Panc1 (cell line): ENCODE measurements around the gene FIGNL2. TPM values are rescaled to one million over a fixed set of nuclear protein-coding genes. Genes with fewer than 3 reads are reported as not detected.

Experiments
- ATAC-seq: fragments of 200-7000 bp; cut with Tn5 transposase; 2 replicates; pipeline ENCODE4 v1.9.1; 2020; ENCODE audit warnings: mild to moderate bottlenecking, moderate library complexity
- BruUV-seq: library from RNA; stranded (reverse); fragments of 400-500 nt; replicated peaks from 2 replicates; lab custom pipeline; 2021; lab: Mats Ljungman, UMichigan
- CTCF ChIA-PET: fragments of 300-600 bp; sonication (Branson Sonifier 250); formaldehyde crosslinking; loops from one replicate; lab custom pipeline; 2022; ENCODE audit warnings: antibody characterized with exemption; lab: Charles Lee
- POLR2A ChIA-PET: fragments of 300-600 bp; sonication (Branson Sonifier 250); formaldehyde crosslinking; loops from one replicate; lab custom pipeline; 2022; ENCODE audit warnings: antibody characterized with exemption; lab: Charles Lee
- DNase-seq: peaks from one replicate; pipeline ENCODE4 v3.0.0-alpha.2; 2010; ENCODE audit warnings: low read depth, low spot score
- H3K27ac ChIP-seq: 2 replicates; pipeline ENCODE4 v1.5.1; 2011; ENCODE audit warnings: mild to moderate bottlenecking, low read length, inconsistent platforms
- H3K27me3 ChIP-seq: fragments of 200-500 bp; sonication (Bioruptor generic); 2 replicates; pipeline ENCODE4 v1.6.0; 2014; ENCODE audit warnings: low read length, inconsistent platforms; ENCODE audit not compliant: control insufficient read depth, insufficient read depth
- H3K36me3 ChIP-seq: fragments of 200-500 bp; sonication (Bioruptor generic); 2 replicates; pipeline ENCODE4 v1.5.1; 2014; ENCODE audit warnings: inconsistent platforms, mild to moderate bottlenecking, low read length, moderate library complexity; ENCODE audit not compliant: control insufficient read depth, insufficient read depth
- H3K4me1 ChIP-seq: 2 replicates; pipeline ENCODE4 v1.5.1; 2011; ENCODE audit warnings: inconsistent platforms, mild to moderate bottlenecking, low read length, moderate library complexity; ENCODE audit not compliant: control insufficient read depth, insufficient read depth
- H3K4me3 ChIP-seq, 2 experiments: 2 replicates each; pipeline ENCODE4 v1.5.1; 2011 to 2012; ENCODE audit warnings: low read depth in 2 of 2, low read length in 2 of 2, mild to moderate bottlenecking in 2 of 2, inconsistent platforms in 1 of 2, moderate library complexity in 1 of 2
- H3K9me3 ChIP-seq: fragments of 200-500 bp; sonication (Bioruptor generic); 2 replicates; pipeline ENCODE4 v1.5.1; 2014; ENCODE audit warnings: low read depth, mild to moderate bottlenecking, inconsistent platforms, low read length, moderate library complexity; ENCODE audit not compliant: control insufficient read depth, insufficient read depth
- POLR2AphosphoS5 ChIP-seq: IDR thresholded peaks from 2 replicates; pipeline ENCODE4 v1.6.1; 2012; ENCODE audit warnings: mild to moderate bottlenecking, low read depth, low read length, moderate library complexity
- REST ChIP-seq, 2 experiments: IDR thresholded peaks; 2 replicates each; pipeline ENCODE4 v1.6.1; 2011 to 2012; ENCODE audit warnings: low read depth in 2 of 2, control low read depth in 1 of 2, low read length in 1 of 2, mild to moderate bottlenecking in 1 of 2, moderate library complexity in 1 of 2; ENCODE audit not compliant: insufficient read depth in 1 of 2
- SIN3A ChIP-seq: IDR thresholded peaks from 2 replicates; pipeline ENCODE4 v1.6.1; 2012; ENCODE audit warnings: low read depth, mild to moderate bottlenecking, low read length, moderate library complexity, borderline replicate concordance; ENCODE audit not compliant: insufficient read depth
- TCF7L2 ChIP-seq: IDR thresholded peaks from 2 replicates; pipeline ENCODE4 v1.6.1; 2011; ENCODE audit warnings: mild to moderate bottlenecking, low read depth, low read length, inconsistent platforms
- in situ Hi-C: cut with HindIII; loops from 2 replicates; pipeline ENCODE4 v1.10.0; 2016; ENCODE audit warnings: low sequenced_read_pairs, low pct_unique_long_range_greater_than_20kb
- intact Hi-C: fragments of 100-400 bp; cut with micrococcal nuclease; formaldehyde crosslinking; loops from one replicate; pipeline ENCODE4 v1.10.0; 2022; ENCODE audit not compliant: unreplicated experiment
- total RNA-seq: library from RNA; stranded (reverse); gene quantifications from one replicate; pipeline ENCODE4 v1.2.1, GENCODE V29; 2021; ENCODE audit not compliant: unreplicated experiment
- TF ChIP-seq, protein P1 (sequence below): fragments of 450-650 bp; IDR thresholded peaks from 2 replicates; pipeline ENCODE4 v1.5.1; 2017; ENCODE audit warnings: mild to moderate bottlenecking

The FIGNL2 gene
- total RNA-seq, 1 experiment from 2014 or later: 0.23 TPM

GRCh38 chr12:51792417-51792816 lies 56.1 kb downstream of the FIGNL2 start:
- no TSS peak for BruUV-seq
- no peak overlapping the region for H3K27ac ChIP-seq
- TF ChIP-seq, protein P1, sequence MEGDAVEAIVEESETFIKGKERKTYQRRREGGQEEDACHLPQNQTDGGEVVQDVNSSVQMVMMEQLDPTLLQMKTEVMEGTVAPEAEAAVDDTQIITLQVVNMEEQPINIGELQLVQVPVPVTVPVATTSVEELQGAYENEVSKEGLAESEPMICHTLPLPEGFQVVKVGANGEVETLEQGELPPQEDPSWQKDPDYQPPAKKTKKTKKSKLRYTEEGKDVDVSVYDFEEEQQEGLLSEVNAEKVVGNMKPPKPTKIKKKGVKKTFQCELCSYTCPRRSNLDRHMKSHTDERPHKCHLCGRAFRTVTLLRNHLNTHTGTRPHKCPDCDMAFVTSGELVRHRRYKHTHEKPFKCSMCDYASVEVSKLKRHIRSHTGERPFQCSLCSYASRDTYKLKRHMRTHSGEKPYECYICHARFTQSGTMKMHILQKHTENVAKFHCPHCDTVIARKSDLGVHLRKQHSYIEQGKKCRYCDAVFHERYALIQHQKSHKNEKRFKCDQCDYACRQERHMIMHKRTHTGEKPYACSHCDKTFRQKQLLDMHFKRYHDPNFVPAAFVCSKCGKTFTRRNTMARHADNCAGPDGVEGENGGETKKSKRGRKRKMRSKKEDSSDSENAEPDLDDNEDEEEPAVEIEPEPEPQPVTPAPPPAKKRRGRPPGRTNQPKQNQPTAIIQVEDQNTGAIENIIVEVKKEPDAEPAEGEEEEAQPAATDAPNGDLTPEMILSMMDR: no peak
- TF ChIP-seq TCF7L2 (no peak), REST (IDR thresholded peaks at IDR 0.05; ENCODE audit: insufficient read depth in 1 of 2, low read depth in 2 of 2, low read length in 1 of 2) (no peak), POLR2AphosphoS5 (no peak), SIN3A (no peak)
- ChIA-PET CTCF (interaction anchor here (0.6 kb wide), 1 partner anchor 17 kb away, joined by 9 read pairs; no protein-coding TSS in a partner anchor), POLR2A (no interaction called here)
- DNase-seq (no peak), ATAC-seq (no peak)
- in situ Hi-C loops: no loop called here
- intact Hi-C loops: no loop called here
- no peaks in the 10 kb centered on the region for H3K9me3 ChIP-seq
- no peaks in the 10 kb centered on the region for H3K36me3 ChIP-seq
- H3K27me3 ChIP-seq: no peaks in the 10 kb centered on the region
- H3K4me1 ChIP-seq: no peaks in the 10 kb centered on the region
- no peak overlapping the region for H3K4me3 ChIP-seq

DNA sequence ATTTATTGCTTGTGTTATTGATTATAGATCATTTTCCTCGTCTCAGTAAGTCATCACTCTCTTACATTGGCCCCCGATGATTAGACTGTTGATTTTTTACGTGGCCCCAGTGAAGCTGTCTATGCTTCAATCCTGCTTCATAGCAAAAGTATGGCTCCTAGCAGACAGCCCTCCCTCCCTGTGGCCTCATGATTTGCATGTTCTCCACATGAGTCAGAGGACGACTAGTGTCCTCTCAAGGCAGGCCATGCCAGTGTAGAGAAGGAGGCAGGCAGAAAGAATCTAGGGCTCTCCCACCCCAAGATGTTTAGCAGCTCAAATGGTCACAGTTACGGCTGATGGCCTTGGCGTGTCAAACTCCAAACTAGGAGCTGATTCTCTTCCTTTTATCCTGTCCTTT lies 59.6 kb downstream of the FIGNL2 start:
- CTCF ChIA-PET: no interaction called here
- H3K36me3 ChIP-seq: no peaks in the 10 kb centered on the region
- no peaks in the 10 kb centered on the region for H3K4me1 ChIP-seq
- POLR2A ChIA-PET: no interaction called here
- no peak for TF ChIP-seq POLR2AphosphoS5
- no peak for TF ChIP-seq REST (IDR thresholded peaks at IDR 0.05; ENCODE audit: insufficient read depth in 1 of 2, low read depth in 2 of 2, low read length in 1 of 2)
- TF ChIP-seq, protein P1: no peak
- no peak for TF ChIP-seq TCF7L2
- TF ChIP-seq SIN3A: no peak
- ATAC-seq (no peak), DNase-seq (no peak)
- H3K4me3 ChIP-seq: no peak overlapping the region
- no TSS peak for BruUV-seq
- in situ Hi-C loops: no loop called here
- no peak overlapping the region for H3K27ac ChIP-seq
- H3K9me3 ChIP-seq: no peaks in the 10 kb centered on the region
- intact Hi-C loops: no loop called here
- no peaks in the 10 kb centered on the region for H3K27me3 ChIP-seq
